Fibroblast of lung (primary cell): ENCODE measurements around the gene STOML3. TPM values are rescaled to one million over a fixed set of nuclear protein-coding genes. Genes with fewer than 3 reads are reported as not detected.

Source experiments
- DNase-seq, 2 donors: peaks; one replicate each; pipeline versions ENCODE4 v3.0.0 to v3.0.0-alpha.2; 2010; ENCODE audit warnings: low read depth in 2 of 2
- H2AFZ ChIP-seq: 2 replicates; pipeline ENCODE4 v1.5.1; 2012; ENCODE audit warnings: low read length, control low read depth, inconsistent platforms
- H3K27ac ChIP-seq: 2 replicates; pipeline ENCODE4 v1.5.1; 2011; ENCODE audit warnings: low read length, control low read depth; ENCODE audit not compliant: insufficient read depth
- H3K27me3 ChIP-seq: 2 replicates; pipeline ENCODE4 v1.5.1; 2011; ENCODE audit warnings: mild to moderate bottlenecking, low read length; ENCODE audit not compliant: control insufficient read depth, insufficient read depth
- H3K36me3 ChIP-seq: 2 replicates; pipeline ENCODE4 v1.5.1; 2011; ENCODE audit warnings: low read length; ENCODE audit not compliant: control insufficient read depth, insufficient read depth
- H3K4me1 ChIP-seq: 2 replicates; pipeline ENCODE4 v1.5.1; 2011; ENCODE audit warnings: low read length; ENCODE audit not compliant: control insufficient read depth, insufficient read depth; ENCODE audit errors: extremely low read depth
- H3K4me2 ChIP-seq: 2 replicates; pipeline ENCODE4 v1.5.1; 2011; ENCODE audit warnings: low read length, control low read depth; ENCODE audit not compliant: insufficient read depth; ENCODE audit errors: extremely low read depth
- H3K4me3 ChIP-seq, 4 experiments: fragments of 200-600 bp in 1 of 4; sonication (generic) in 1 of 4; replicated peaks in 1 of 4; 2 replicates each; pipeline ENCODE4 v1.5.1; 2011 to 2016; ENCODE audit warnings: low read length in 4 of 4, low read depth in 3 of 4, mild to moderate bottlenecking in 3 of 4, control low read depth in 2 of 4, inconsistent platforms in 1 of 4, mixed read lengths in 1 of 4; ENCODE audit not compliant: insufficient read depth in 1 of 4; ENCODE audit errors: control extremely low read depth in 1 of 4
- H3K79me2 ChIP-seq: 2 replicates; pipeline ENCODE4 v1.5.1; 2012; ENCODE audit warnings: mild to moderate bottlenecking, low read length, inconsistent platforms; ENCODE audit not compliant: control insufficient read depth, insufficient read depth
- H3K9ac ChIP-seq: 2 replicates; pipeline ENCODE4 v1.5.1; 2011; ENCODE audit warnings: mild to moderate bottlenecking, low read length, control low read depth; ENCODE audit not compliant: insufficient read depth
- H3K9me3 ChIP-seq: 2 replicates; pipeline ENCODE4 v1.5.1; 2012; ENCODE audit warnings: low read depth, low read length; ENCODE audit not compliant: control insufficient read depth, insufficient read depth
- H4K20me1 ChIP-seq: 2 replicates; pipeline ENCODE4 v1.5.1; 2011; ENCODE audit warnings: low read length; ENCODE audit not compliant: control insufficient read depth, insufficient read depth; ENCODE audit errors: extremely low read depth
- CTCF ChIP-seq, 2 donors: IDR thresholded peaks in 1 of 2; conservative IDR thresholded peaks in 1 of 2; 1 replicate in 1 of 2; 2 replicates in 1 of 2; pipeline ENCODE4 v1.5.1; 2011 to 2012; ENCODE audit warnings: low read length in 2 of 2, control low read depth in 1 of 2, inconsistent platforms in 1 of 2, low read depth in 1 of 2, mild to moderate bottlenecking in 1 of 2
- EZH2 ChIP-seq: IDR thresholded peaks from 2 replicates; pipeline ENCODE4 v1.5.1; 2012; ENCODE audit warnings: low read length, control low read depth, mild to moderate bottlenecking; ENCODE audit errors: missing control alignments
- polyA plus RNA-seq, 2 donors: library from polyadenylated mRNA; depleted of rRNA in 1 of 2; stranded (reverse) in 1 of 2; unstranded in 1 of 2; fragments of >200 nt; gene quantifications; 2 replicates each; pipeline ENCODE4 v1.2.1, GENCODE V29; 2011 to 2012; ENCODE audit warnings: missing spikeins in 1 of 2
- total RNA-seq: library from RNA; depleted of rRNA; stranded (reverse); fragments of >200 nt; gene quantifications from 2 replicates; pipeline ENCODE4 v1.2.1, GENCODE V29; 2014

The STOML3 gene
- total and polyA plus RNA-seq, 2 donors (not counting 1 experiment from before 2014, with no cell fraction given) = not detected

- H3K9ac ChIP-seq = no peak overlapping the region
- H3K36me3 ChIP-seq = peaks cover 21% of the 10 kb centered on the region
- peak in 1 of 2 donors; percentile 32 for DNase-seq
These were observed 26.2 kb upstream of the STOML3 start for GRCh38 chr13:39016787-39017186.

DNA sequence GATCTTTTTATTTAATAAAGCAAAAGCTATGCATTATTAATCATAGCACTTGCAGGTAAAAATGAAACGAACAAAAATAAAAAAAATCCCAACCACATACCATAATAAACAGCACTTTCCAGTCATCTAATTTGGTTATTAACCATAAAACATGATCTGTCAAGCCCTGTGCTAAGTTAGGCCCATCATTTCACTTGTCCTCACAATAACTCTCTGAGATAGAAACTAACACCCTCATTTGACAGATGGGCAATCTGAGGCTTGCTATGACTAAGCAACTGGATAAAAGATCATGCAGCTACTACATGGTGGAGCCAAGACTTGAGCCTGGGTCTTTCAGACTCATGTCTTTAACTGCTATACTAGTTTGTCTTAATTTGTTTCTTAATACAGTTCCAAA, 25.5 kb upstream of the STOML3 start:
- no peaks in the 10 kb centered on the region for H3K27me3 ChIP-seq
- TF ChIP-seq EZH2 = no peak
- TF ChIP-seq CTCF (conservative IDR thresholded peaks at IDR 0.05 in 1 of 2, IDR thresholded peaks at IDR 0.05 in 1 of 2; ENCODE audit: low read depth in 1 of 2, low read length in 2 of 2) = no peak
- H3K9ac ChIP-seq = no peak overlapping the region
- no peak overlapping the region for H3K27ac ChIP-seq
- H3K4me1 ChIP-seq = no peaks in the 10 kb centered on the region
- no peaks in the 10 kb centered on the region for H3K9me3 ChIP-seq
- no peak overlapping the region for H3K4me2 ChIP-seq
- no peak overlapping the region for H3K4me3 ChIP-seq
- no peak for DNase-seq
- H3K36me3 ChIP-seq = peaks cover 22% of the 10 kb centered on the region
- no peak overlapping the region for H2AFZ ChIP-seq
- no peaks in the 10 kb centered on the region for H3K79me2 ChIP-seq
- H4K20me1 ChIP-seq = no peaks in the 10 kb centered on the region

More at GRCh38 chr13:39016787-39017186, 26.2 kb upstream of the STOML3 start:
- no peak overlapping the region for H3K4me3 ChIP-seq
- H3K27me3 ChIP-seq = no peaks in the 10 kb centered on the region
- no peaks in the 10 kb centered on the region for H4K20me1 ChIP-seq
- no peaks in the 10 kb centered on the region for H3K4me1 ChIP-seq
- H3K4me2 ChIP-seq = no peak overlapping the region
- no peak overlapping the region for H3K27ac ChIP-seq
- no peaks in the 10 kb centered on the region for H3K79me2 ChIP-seq
- no peak overlapping the region for H2AFZ ChIP-seq
- TF ChIP-seq CTCF (conservative IDR thresholded peaks at IDR 0.05 in 1 of 2, IDR thresholded peaks at IDR 0.05 in 1 of 2; ENCODE audit: low read depth in 1 of 2, low read length in 2 of 2) (peak; percentile 41 to 58), EZH2 (no peak)
- no peaks in the 10 kb centered on the region for H3K9me3 ChIP-seq

GRCh38 chr13:39013462-39013861, 22.8 kb upstream of the STOML3 start:
- H3K4me3 ChIP-seq = no peak overlapping the region
- no peaks in the 10 kb centered on the region for H3K4me1 ChIP-seq
- no peaks in the 10 kb centered on the region for H3K27me3 ChIP-seq
- TF ChIP-seq EZH2 (no peak), CTCF (conservative IDR thresholded peaks at IDR 0.05 in 1 of 2, IDR thresholded peaks at IDR 0.05 in 1 of 2; ENCODE audit: low read depth in 1 of 2, low read length in 2 of 2) (no peak)
- no peaks in the 10 kb centered on the region for H3K9me3 ChIP-seq
- no peaks in the 10 kb centered on the region for H3K79me2 ChIP-seq
- no peak overlapping the region for H3K9ac ChIP-seq
- no peak for DNase-seq
- peaks cover 21% of the 10 kb centered on the region for H3K36me3 ChIP-seq
- H3K4me2 ChIP-seq = no peak overlapping the region
- H3K27ac ChIP-seq = no peak overlapping the region
- H2AFZ ChIP-seq = no peak overlapping the region
- no peaks in the 10 kb centered on the region for H4K20me1 ChIP-seq
